Measurements from ENCODE around the gene CCDC141. TPM values are rescaled to one million over a fixed set of nuclear protein-coding genes. Genes with fewer than 3 reads are reported as not detected.
A peak's percentile ranks its signal among the peaks of the same experiment; 100 is the strongest.

CCDC141 gene
- total and polyA plus RNA-seq, 2 experiments from 2014 or later, result 11.7 to 13.4 TPM

- peak overlapping the region; percentile 87 for H3K27ac Mint-ChIP-seq
- peaks cover 29% of the 10 kb centered on the region for H3K4me1 Mint-ChIP-seq
- H3K36me3 ChIP-seq (ENCODE audit: insufficient read depth), result 0 out of 2 replicates have a peak, but pooled peaks cover 9% of the 10 kb centered on the region
Observed at GRCh38 chr2:179048099-179048498, 1.8 kb downstream of the CCDC141 start.

More at GRCh38 chr2:179048099-179048498, 1.8 kb downstream of the CCDC141 start:
- Mint-ChIP-seq H3K36me3 (ENCODE audit: low read depth) (peaks cover 32% of the 10 kb centered on the region), H3K27me3 (ENCODE audit: insufficient read depth, low read depth, poor library complexity) (no peaks in the 10 kb centered on the region), H3K9me3 (no peaks in the 10 kb centered on the region), H3K4me3 (0 out of 3 replicates have a peak overlapping the region, but pooled peaks have one; percentile 14)
- no peak for ATAC-seq
- no peak overlapping the region for H3K27ac ChIP-seq (ENCODE audit: low read depth)
- H3F3A ChIP-seq (replicated peaks; ENCODE audit: low read depth), result no peaks in the 10 kb centered on the region; the same call in 1 of the 2 replicates
- H3K4me2 ChIP-seq, result 0 out of 2 replicates have a peak overlapping the region, but pooled peaks have one; percentile 11
- H3K79me2 ChIP-seq (replicated peaks; ENCODE audit: insufficient read depth), result peaks cover 11% of the 10 kb centered on the region
- H4K20me1 ChIP-seq (replicated peaks; ENCODE audit: insufficient read depth), result no peaks in the 10 kb centered on the region
- no peaks in the 10 kb centered on the region for H3K9me2 ChIP-seq (ENCODE audit: insufficient read depth)
- no peak for DNase-seq (ENCODE audit: low spot score)
- no peak overlapping the region for H3K4me3 ChIP-seq
- no peaks in the 10 kb centered on the region for H3K27me3 ChIP-seq (ENCODE audit: insufficient read depth)
- no peak overlapping the region for H2AFZ ChIP-seq
- TF ChIP-seq ZNF331 (CRISPR knock-in tag; IDR thresholded peaks at IDR 0.05; ENCODE audit: low read depth) (no peak), CREB1 (CRISPR knock-in tag; IDR thresholded peaks at IDR 0.05; ENCODE audit: low read depth) (no peak), EZH2 (IDR thresholded peaks at IDR 0.05; ENCODE audit: low read depth, unreplicated experiment) (no peak), CTCF (conservative IDR thresholded peaks at IDR 0.05; ENCODE audit: low read depth in 2 of 2) (no peak), ZNF114 (CRISPR knock-in tag; IDR thresholded peaks at IDR 0.05) (no peak), ZNF462 (CRISPR knock-in tag; IDR thresholded peaks at IDR 0.05) (no peak), REST (IDR thresholded peaks at IDR 0.05; ENCODE audit: unreplicated experiment) (no peak), STAT1 (IDR thresholded peaks at IDR 0.05; ENCODE audit: unreplicated experiment) (no peak), EZH2phosphoT487 (IDR thresholded peaks at IDR 0.05; ENCODE audit: unreplicated experiment) (no peak), JUNB (IDR thresholded peaks at IDR 0.05; ENCODE audit: unreplicated experiment) (no peak), NANOG (IDR thresholded peaks at IDR 0.05; ENCODE audit: borderline replicate concordance) (no peak), POLR2AphosphoS5 (IDR thresholded peaks at IDR 0.05; ENCODE audit: low read depth) (no peak)
- TF ChIP-seq, protein P1, sequence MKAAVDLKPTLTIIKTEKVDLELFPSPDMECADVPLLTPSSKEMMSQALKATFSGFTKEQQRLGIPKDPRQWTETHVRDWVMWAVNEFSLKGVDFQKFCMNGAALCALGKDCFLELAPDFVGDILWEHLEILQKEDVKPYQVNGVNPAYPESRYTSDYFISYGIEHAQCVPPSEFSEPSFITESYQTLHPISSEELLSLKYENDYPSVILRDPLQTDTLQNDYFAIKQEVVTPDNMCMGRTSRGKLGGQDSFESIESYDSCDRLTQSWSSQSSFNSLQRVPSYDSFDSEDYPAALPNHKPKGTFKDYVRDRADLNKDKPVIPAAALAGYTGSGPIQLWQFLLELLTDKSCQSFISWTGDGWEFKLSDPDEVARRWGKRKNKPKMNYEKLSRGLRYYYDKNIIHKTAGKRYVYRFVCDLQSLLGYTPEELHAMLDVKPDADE (IDR thresholded peaks at IDR 0.05), result no peak
- H3K4me1 ChIP-seq (ENCODE audit: insufficient read depth), result peaks cover 50% of the 10 kb centered on the region

Measured in GM23338 (cell line).